ENCODE results near the gene TMCC1. TPM values are rescaled to one million over a fixed set of nuclear protein-coding genes. Genes with fewer than 3 reads are reported as not detected.

TMCC1 gene
- total and polyA plus RNA-seq, 7 donors: 12.4 to 55.0 (median 38.1) TPM

DNA sequence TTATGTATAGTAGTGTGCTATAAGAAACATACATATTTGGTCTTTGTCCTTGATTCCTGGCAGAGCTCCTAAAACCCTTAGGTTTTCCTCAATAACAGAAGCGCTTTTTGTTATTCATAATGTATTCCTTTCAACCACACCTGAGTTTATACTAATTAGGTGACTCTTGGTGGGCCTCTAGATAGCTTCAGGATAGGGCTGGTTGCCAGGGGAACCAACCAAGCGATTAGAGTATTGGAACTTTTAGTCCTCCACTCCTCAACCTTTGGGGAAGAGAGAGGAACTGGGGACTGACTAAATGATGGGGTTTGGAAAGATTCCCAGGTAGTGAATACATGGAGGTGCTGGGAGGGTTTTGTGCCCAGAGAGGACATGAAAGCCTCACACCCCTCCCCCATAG, 24.6 kb downstream of the TMCC1 start:
- TF ChIP-seq, protein P1, sequence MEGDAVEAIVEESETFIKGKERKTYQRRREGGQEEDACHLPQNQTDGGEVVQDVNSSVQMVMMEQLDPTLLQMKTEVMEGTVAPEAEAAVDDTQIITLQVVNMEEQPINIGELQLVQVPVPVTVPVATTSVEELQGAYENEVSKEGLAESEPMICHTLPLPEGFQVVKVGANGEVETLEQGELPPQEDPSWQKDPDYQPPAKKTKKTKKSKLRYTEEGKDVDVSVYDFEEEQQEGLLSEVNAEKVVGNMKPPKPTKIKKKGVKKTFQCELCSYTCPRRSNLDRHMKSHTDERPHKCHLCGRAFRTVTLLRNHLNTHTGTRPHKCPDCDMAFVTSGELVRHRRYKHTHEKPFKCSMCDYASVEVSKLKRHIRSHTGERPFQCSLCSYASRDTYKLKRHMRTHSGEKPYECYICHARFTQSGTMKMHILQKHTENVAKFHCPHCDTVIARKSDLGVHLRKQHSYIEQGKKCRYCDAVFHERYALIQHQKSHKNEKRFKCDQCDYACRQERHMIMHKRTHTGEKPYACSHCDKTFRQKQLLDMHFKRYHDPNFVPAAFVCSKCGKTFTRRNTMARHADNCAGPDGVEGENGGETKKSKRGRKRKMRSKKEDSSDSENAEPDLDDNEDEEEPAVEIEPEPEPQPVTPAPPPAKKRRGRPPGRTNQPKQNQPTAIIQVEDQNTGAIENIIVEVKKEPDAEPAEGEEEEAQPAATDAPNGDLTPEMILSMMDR (IDR thresholded peaks at IDR 0.05): no peak
- no peaks in the 10 kb centered on the region for H3K27me3 ChIP-seq (ENCODE audit: insufficient read depth in 3 of 3, low read length in 2 of 3)
- intact Hi-C loops (cut with DNase I): no loop called here

DNA sequence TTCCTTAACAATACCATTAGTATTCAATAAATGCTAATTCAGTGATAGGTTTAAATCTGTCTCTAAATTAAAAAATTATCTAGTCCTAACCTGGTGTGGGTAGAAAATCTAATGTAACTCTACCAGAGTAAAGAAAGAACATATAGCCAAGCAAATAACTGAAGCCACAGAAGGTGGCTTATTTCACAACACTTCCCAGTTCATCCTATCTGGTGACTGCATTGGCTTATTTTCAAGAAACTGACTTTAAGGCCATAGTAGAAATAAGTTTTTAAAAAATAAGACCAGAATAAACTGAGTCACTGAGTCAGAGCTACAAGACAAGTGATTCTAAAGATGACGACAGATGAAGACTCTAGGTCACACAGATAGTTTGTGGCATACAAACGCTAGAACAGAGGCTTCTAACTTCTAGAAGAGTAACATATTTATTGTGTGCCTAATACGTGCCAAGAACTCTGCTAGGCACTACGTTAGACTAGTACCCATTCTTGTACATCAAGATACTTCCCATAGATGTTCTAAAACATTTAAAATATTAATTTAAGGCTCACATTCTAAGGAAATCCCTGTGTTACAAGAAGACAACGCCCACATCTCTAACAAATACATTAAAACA, 25.9 kb downstream of the TMCC1 start:
- TF ChIP-seq, protein P1 (IDR thresholded peaks at IDR 0.05): no peak
- DNase-seq (no peak), ATAC-seq (peak in 3 of 4 donors; percentile 39 to 77 (median 62))
- Histone ChIP-seq H3K4me1 (peaks cover 38% of the 10 kb centered on the region), H3K9me3 (no peaks in the 10 kb centered on the region), H3K27ac (peak overlapping the region; percentile 48), H3K36me3 (ENCODE audit: insufficient read depth in 1 of 2, low read depth in 1 of 2) (peaks cover 0 to 3% of the 10 kb centered on the region in 2 donors), H3K4me3 (no peak overlapping the region), H3K27me3 (ENCODE audit: insufficient read depth in 3 of 3, low read length in 2 of 3) (no peaks in the 10 kb centered on the region)
- intact Hi-C loops (cut with DNase I): no loop called here
- WGBS, 3 donors: 40 to 69% (median 46%) methylated on average over 5 of the region's 5 CpGs

More for the DNA sequence above, 24.6 kb downstream of the TMCC1 start:
- H3K27ac ChIP-seq: peak overlapping the region; percentile 48
- H3K36me3 ChIP-seq (ENCODE audit: insufficient read depth in 1 of 2, low read depth in 1 of 2): peaks cover 0 to 11% of the 10 kb centered on the region in 2 donors
- peaks cover 41% of the 10 kb centered on the region for H3K4me1 ChIP-seq
- DNase-seq: no peak
- H3K9me3 ChIP-seq: no peaks in the 10 kb centered on the region
- no peak for ATAC-seq
- no peak overlapping the region for H3K4me3 ChIP-seq
- WGBS, 3 donors: 97 to 100% (median 98%) methylated on average over 2 of the region's 2 CpGs

DNA sequence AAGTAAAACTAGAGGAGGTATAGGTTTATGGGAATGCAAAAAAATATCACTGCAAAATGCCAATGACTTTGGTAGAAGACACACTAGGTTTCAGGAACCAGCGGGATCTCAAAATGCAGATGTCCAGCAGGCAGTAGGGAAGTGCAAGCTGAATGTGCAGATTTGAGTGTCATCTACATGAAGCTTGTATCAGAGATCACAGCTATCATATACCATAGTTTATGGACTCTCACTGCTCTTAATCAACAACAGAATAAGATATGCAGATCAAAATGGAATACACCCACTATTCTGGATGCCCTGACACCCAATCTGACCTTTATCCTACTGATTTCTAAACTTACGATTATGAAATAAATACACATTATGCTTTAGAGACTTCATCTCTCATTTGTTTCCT, 27.7 kb downstream of the TMCC1 start:
- intact Hi-C loops (cut with DNase I): no loop called here
- peaks cover 33% of the 10 kb centered on the region for H3K4me1 ChIP-seq
- ATAC-seq (no peak), DNase-seq (no peak)
- H3K9me3 ChIP-seq: no peaks in the 10 kb centered on the region
- WGBS, 3 donors: 88 to 93% (median 91%) methylated on average over 2 of the region's 2 CpGs
- H3K27me3 ChIP-seq (ENCODE audit: insufficient read depth in 3 of 3, low read length in 2 of 3): no peaks in the 10 kb centered on the region
- TF ChIP-seq, protein P1 (IDR thresholded peaks at IDR 0.05): no peak
- no peak overlapping the region for H3K4me3 ChIP-seq
- no peak overlapping the region for H3K27ac ChIP-seq
- H3K36me3 ChIP-seq (ENCODE audit: insufficient read depth in 1 of 2, low read depth in 1 of 2): peaks cover 0 to 4% of the 10 kb centered on the region in 2 donors

DNA sequence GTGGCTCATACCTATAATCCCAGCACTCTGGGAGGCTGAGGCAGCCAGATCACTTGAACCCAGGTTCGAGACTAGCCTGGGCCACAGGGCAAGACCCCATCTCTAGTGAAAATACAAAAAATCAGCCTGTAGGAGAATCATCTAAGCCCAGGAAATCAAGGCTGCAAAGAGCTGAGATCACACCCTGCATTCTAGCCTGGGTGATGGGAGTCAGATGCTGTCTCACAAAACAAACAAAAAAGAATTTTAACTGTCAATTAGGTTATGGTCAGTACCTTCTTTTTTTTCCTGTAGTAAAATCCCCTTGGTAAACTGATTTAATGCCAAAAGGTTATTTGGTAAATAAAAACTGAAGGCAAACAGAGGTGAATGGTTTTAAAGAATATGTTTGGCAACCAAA, 29.0 kb downstream of the TMCC1 start:
- Histone ChIP-seq H3K4me1 (peaks cover 25% of the 10 kb centered on the region), H3K4me3 (no peak overlapping the region), H3K27ac (no peak overlapping the region), H3K36me3 (ENCODE audit: insufficient read depth in 1 of 2, low read depth in 1 of 2) (peaks cover 0 to 7% of the 10 kb centered on the region in 2 donors), H3K27me3 (ENCODE audit: insufficient read depth in 3 of 3, low read length in 2 of 3) (no peaks in the 10 kb centered on the region), H3K9me3 (no peaks in the 10 kb centered on the region)
- no peak for ATAC-seq
- no peak for DNase-seq
- intact Hi-C loops (cut with DNase I): no loop called here
- TF ChIP-seq, protein P1 (IDR thresholded peaks at IDR 0.05): no peak
- 84 to 87% (median 86%) methylated on average over 1 of the region's 1 CpG for WGBS, 3 donors

DNA sequence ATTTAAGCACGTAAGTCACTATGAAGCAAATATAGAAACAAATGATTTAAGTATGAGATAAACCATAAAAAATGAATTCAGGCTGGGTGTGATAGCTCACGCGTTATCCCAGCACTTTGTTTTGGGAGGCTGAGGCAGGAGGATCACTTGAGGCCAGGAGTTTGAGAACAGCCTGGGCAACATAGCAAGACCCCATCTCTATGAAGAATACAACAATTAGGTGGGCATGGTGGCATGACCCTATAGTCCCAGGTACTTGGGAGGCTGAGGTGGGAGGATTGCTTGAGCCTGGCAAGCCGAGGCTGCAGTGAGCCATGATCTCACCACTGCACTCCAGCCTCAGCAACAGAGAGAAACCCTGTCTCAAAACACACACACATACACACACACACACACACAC, 34.2 kb downstream of the TMCC1 start:
- H3K4me3 ChIP-seq: no peak overlapping the region
- H3K27ac ChIP-seq: no peak overlapping the region
- no peak for ATAC-seq
- peaks cover 0 to 4% of the 10 kb centered on the region in 2 donors for H3K36me3 ChIP-seq (ENCODE audit: insufficient read depth in 1 of 2, low read depth in 1 of 2)
- no peaks in the 10 kb centered on the region for H3K27me3 ChIP-seq (ENCODE audit: insufficient read depth in 3 of 3, low read length in 2 of 3)
- H3K4me1 ChIP-seq: peaks cover 21% of the 10 kb centered on the region
- no peaks in the 10 kb centered on the region for H3K9me3 ChIP-seq
- intact Hi-C loops (cut with DNase I): no loop called here
- TF ChIP-seq, protein P1 (IDR thresholded peaks at IDR 0.05): no peak
- no peak for DNase-seq
- 94 to 98% (median 98%) methylated on average over 4 of the region's 4 CpGs for WGBS, 3 donors

Measured in psoas muscle (tissue), 8 donors.